Measurements from ENCODE around the gene BARX2. TPM values are rescaled to one million over a fixed set of nuclear protein-coding genes. Genes with fewer than 3 reads are reported as not detected.
"Not testable (repeated sequence)": the region's sequence is repeated elsewhere in the genome, so short reads cannot be mapped to it uniquely, and the experiment has no call there.

BARX2 gene
- total RNA-seq, 1 donor from 2014 or later, result 2.4 TPM

DNA sequence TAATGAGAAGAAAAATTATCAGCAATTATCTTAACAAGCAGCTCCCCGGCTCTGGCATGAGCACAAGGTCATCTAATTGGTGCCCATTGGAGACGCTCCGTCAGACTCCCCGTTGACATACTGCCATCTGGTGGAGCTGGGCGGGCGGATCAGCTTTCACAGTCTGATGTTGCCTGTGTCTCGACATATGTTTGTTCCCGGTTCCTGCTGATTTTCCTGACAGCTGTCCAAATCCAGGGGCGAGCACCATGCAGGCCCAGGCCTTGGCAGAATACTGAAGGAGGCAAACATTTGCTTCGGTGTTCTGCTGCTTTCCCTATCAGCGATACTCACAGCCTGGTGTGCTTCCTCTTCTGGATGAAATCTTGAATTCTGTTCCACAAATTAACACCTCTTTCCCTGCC is 43.8 kb upstream of the BARX2 start:
- Mint-ChIP-seq H3K4me1 (ENCODE audit: low read depth) (peaks cover 2% of the 10 kb centered on the region), H3K9me3 (ENCODE audit: low read depth) (no peaks in the 10 kb centered on the region), H3K27ac (no peak overlapping the region), H3K36me3 (ENCODE audit: insufficient read depth) (no peaks in the 10 kb centered on the region), H3K4me3 (ENCODE audit: low read depth) (no peak overlapping the region), H3K27me3 (no peaks in the 10 kb centered on the region)
- TF ChIP-seq, protein P1, sequence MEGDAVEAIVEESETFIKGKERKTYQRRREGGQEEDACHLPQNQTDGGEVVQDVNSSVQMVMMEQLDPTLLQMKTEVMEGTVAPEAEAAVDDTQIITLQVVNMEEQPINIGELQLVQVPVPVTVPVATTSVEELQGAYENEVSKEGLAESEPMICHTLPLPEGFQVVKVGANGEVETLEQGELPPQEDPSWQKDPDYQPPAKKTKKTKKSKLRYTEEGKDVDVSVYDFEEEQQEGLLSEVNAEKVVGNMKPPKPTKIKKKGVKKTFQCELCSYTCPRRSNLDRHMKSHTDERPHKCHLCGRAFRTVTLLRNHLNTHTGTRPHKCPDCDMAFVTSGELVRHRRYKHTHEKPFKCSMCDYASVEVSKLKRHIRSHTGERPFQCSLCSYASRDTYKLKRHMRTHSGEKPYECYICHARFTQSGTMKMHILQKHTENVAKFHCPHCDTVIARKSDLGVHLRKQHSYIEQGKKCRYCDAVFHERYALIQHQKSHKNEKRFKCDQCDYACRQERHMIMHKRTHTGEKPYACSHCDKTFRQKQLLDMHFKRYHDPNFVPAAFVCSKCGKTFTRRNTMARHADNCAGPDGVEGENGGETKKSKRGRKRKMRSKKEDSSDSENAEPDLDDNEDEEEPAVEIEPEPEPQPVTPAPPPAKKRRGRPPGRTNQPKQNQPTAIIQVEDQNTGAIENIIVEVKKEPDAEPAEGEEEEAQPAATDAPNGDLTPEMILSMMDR (IDR thresholded peaks at IDR 0.05; ENCODE audit: unreplicated experiment), result peak; percentile 95
- DNase-seq (ENCODE audit: low spot score, unreplicated experiment), result peak; percentile 70

DNA sequence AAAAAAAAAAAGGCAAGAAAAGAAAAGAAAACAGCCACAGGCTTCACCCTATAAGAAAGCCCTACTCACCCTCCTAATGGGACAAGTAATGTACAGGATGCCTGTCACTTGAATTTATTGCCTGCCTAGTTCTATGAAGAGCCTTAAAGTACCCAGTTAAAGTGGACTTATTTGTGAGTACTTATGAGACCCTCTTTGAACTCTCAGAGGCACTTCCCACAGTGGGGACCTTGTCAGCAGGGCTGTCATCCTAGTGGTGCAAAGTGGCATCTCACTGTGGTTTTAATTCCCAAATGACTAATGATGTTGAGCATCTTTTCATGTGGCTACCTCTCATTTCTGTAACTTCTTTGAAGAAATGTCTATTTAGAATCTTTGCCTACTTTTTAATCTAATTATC is 41.8 kb upstream of the BARX2 start:
- H3K27ac Mint-ChIP-seq, result no peak overlapping the region
- no peaks in the 10 kb centered on the region for H3K27me3 Mint-ChIP-seq
- TF ChIP-seq, protein P1 (IDR thresholded peaks at IDR 0.05; ENCODE audit: unreplicated experiment), result peak; percentile 28
- no peaks in the 10 kb centered on the region for H3K9me3 Mint-ChIP-seq (ENCODE audit: low read depth)
- no peaks in the 10 kb centered on the region for H3K36me3 Mint-ChIP-seq (ENCODE audit: insufficient read depth)
- DNase-seq (ENCODE audit: low spot score, unreplicated experiment), result no peak
- H3K4me3 Mint-ChIP-seq (ENCODE audit: low read depth), result no peak overlapping the region
- H3K4me1 Mint-ChIP-seq (ENCODE audit: low read depth), result peaks cover 2% of the 10 kb centered on the region

DNA sequence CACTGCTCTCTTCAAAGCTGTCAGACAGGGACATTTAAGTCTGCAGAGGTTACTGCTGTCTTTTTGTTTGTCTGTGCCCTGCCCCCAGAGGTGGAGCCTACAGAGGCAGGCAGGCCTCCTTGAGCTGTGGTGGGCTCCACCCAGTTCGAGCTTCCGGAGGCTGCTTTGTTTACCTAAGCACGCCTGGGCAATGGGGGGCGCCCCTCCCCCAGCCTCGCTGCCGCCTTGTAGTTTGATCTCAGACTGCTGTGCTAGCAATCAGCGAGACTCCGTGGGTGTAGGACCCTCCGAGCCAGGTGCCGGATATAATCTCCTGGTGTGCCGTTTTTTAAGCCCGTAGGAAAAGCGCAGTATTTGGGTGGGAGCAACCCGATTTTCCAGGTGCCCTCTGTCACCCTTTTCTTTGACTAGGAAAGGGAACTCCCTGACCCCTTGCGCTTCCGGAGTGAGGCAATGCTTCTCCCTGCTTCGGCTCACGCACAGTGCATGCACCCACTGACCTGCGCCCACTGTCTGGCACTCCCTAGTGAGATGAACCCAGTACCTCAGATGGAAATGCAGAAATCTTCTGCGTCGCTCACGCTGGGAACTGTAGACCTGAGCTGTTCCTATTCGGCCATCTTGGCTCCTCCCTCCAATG is 31.2 kb upstream of the BARX2 start:
- H3K27me3 Mint-ChIP-seq; DNase-seq (ENCODE audit: low spot score, unreplicated experiment); H3K36me3 Mint-ChIP-seq (ENCODE audit: insufficient read depth); H3K4me1 Mint-ChIP-seq (ENCODE audit: low read depth); H3K27ac Mint-ChIP-seq; H3K9me3 Mint-ChIP-seq (ENCODE audit: low read depth): not testable (repeated sequence)
- H3K4me3 Mint-ChIP-seq (ENCODE audit: low read depth), result peak overlapping the region; percentile 12

DNA sequence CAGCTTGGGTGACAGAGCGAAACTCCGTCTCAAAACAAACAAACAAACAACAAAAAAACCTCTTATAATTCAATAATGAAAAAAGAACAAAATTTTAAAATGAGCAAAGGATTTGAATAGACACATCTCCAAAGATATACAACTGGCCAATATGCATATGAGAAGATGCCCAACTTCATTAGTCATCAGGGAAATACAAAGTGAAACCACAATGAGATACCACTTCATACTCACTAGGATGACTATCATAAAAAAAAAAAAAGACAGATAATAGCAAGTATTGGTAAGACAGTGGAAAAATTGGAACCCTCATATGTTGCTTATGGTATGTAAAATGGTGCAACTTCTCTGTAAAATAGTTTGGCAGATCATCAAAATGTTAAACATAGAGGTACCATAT is 28.7 kb upstream of the BARX2 start:
- peaks cover 3% of the 10 kb centered on the region for H3K9me3 Mint-ChIP-seq (ENCODE audit: low read depth)
- TF ChIP-seq, protein P1 (IDR thresholded peaks at IDR 0.05; ENCODE audit: unreplicated experiment), result no peak
- DNase-seq (ENCODE audit: low spot score, unreplicated experiment), result no peak
- H3K4me3 Mint-ChIP-seq (ENCODE audit: low read depth), result no peak overlapping the region
- peaks cover 3% of the 10 kb centered on the region for H3K27me3 Mint-ChIP-seq
- H3K4me1 Mint-ChIP-seq (ENCODE audit: low read depth), result no peaks in the 10 kb centered on the region
- no peak overlapping the region for H3K27ac Mint-ChIP-seq
- no peaks in the 10 kb centered on the region for H3K36me3 Mint-ChIP-seq (ENCODE audit: insufficient read depth)

DNA sequence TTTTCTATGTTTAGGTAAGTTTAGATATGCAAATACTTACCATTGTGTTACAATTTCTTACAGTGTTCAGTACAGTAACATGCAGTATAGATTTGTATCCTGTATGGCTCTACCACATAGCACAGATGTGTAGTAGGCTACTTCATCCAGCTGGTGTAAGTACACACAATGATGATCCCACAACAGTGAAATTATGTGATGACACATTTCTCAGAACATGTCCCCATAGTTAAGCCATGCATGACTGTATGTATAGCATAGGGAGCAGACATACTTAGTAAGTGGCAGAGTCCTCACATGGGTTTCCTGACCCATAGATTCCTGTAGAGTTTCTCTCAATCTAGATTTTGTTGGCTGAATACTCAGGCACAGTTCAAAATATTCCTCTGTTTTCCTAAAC is 26.8 kb upstream of the BARX2 start:
- no peak overlapping the region for H3K27ac Mint-ChIP-seq
- no peak overlapping the region for H3K4me3 Mint-ChIP-seq (ENCODE audit: low read depth)
- H3K9me3 Mint-ChIP-seq (ENCODE audit: low read depth), result peaks cover 3% of the 10 kb centered on the region
- no peaks in the 10 kb centered on the region for H3K36me3 Mint-ChIP-seq (ENCODE audit: insufficient read depth)
- peaks cover 13% of the 10 kb centered on the region for H3K27me3 Mint-ChIP-seq
- DNase-seq (ENCODE audit: low spot score, unreplicated experiment), result no peak
- H3K4me1 Mint-ChIP-seq (ENCODE audit: low read depth), result no peaks in the 10 kb centered on the region
- TF ChIP-seq, protein P1 (IDR thresholded peaks at IDR 0.05; ENCODE audit: unreplicated experiment), result no peak

DNA sequence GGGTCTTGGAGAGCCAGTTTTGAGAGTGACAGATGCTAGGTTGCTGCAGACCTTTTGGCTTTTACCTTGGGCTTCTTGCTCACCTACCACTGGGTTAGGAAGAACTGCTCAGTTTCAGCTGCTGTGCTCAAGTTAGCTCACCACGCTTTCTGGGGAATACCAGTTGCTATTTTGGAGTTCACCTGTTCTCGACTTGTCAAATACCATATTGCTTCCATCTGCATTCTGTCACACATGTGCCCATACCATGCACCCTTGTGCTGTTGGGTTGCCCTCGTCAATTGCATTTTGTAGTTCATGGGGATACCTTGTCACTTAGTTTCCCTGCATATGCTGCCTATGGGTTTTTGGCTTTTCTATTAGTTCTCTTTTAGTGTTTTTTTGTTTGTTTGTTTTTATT is 23.0 kb upstream of the BARX2 start:
- no peaks in the 10 kb centered on the region for H3K36me3 Mint-ChIP-seq (ENCODE audit: insufficient read depth)
- no peak for DNase-seq (ENCODE audit: low spot score, unreplicated experiment)
- H3K4me1 Mint-ChIP-seq (ENCODE audit: low read depth), result no peaks in the 10 kb centered on the region

More for the DNA sequence above, 23.0 kb upstream of the BARX2 start:
- peaks cover 19% of the 10 kb centered on the region for H3K27me3 Mint-ChIP-seq
- TF ChIP-seq, protein P1 (IDR thresholded peaks at IDR 0.05; ENCODE audit: unreplicated experiment), result no peak
- H3K4me3 Mint-ChIP-seq (ENCODE audit: low read depth), result no peak overlapping the region
- H3K27ac Mint-ChIP-seq, result no peak overlapping the region
- no peaks in the 10 kb centered on the region for H3K9me3 Mint-ChIP-seq (ENCODE audit: low read depth)

Data from progenitor cell of endocrine pancreas (in vitro differentiated cells).